ENCODE results near the gene CHADL.

Gene CHADL

DNA sequence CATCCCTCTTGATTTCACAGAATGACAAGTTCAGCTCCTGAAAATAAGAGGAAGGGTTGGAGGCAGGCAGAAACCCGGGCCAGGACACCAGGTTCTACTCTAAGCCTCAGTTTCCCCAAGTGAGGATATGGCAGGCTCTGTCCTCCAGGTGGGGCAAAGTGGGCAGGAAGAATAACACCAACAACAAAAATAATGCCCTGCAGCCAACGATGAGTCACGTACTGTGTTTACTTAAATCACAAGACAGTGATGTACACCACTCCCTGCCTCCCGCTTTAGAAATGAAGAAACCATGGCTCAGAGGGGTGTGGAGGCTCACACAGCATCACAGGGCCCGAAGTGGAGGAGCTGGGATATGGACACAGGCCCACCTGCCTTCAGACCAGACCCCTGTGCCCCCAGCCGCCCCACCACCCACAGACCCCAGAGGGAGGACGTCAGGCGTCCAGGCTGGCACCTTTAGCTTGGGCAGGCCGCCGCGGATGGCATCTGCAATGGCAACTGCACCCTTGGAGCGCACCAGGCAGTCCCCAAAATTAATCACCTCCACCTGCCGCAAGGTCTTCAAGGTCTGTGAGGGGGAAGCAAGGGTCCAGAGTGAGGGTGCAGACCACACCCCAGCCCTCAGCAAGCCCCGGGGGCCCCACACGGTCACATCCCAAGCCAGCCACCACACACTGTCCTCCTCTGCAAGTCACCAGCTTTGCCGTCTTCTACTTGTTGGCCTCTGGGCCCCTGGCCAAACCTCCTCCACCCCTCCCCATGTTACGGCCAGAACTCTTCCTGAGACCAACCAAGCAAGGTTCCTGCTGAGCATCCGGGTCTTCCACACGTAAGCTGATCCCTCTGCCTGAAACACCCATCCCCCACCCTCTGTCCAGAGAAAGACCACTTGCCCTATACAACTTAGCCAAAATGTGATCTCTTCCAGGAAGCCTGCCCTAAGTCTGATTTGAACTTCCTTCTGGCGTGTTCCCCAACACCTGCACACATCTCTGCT lies 15.8 kb upstream of the CHADL start:
- no peak for DNase-seq

GRCh38 chr22:41254230-41254629 lies 13.5 kb upstream of the CHADL start:
- no peak for DNase-seq

DNA sequence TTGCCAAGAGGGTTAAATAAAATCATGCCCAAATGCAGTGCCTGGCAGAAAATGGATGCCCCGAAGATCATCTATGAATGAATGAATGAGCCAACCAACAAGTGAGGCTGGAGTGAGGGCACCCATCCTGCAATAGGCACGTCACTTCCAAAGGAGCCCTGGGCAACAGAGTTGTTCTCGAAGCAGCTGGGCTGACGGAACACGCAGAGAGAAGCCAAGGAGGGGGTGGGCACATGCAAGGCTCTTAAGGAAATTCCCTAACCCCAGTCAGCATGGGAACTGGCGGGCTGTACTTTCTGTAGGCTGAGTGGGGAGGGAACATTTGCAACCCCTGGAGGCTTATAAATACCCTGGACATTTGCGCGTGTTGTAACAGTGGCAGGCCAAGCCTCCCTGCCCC lies 11.6 kb upstream of the CHADL start:
- DNase-seq = no peak

DNA sequence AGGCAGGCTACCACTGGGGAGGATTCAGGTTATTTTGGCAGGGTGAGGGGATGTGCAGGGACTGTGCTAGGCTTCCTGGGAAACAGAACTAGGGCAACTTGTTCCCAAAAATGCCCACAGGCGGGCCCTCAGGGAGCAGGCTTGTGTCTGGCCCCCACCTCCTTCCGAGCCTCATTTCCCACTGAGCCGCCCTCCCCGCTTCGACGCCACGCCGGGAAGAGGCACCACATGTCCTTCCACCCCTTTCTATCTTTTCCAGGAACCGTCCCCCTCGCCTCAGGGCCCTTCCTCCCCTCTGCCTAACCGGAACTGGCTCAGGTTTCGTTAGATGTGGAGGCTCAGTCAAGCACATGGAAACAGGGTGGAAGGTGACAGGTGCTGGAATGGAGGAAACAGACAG lies 9.4 kb upstream of the CHADL start:
- DNase-seq = no peak

- no peak for DNase-seq
These were observed 8.7 kb upstream of the CHADL start for GRCh38 chr22:41249442-41249841.

DNA sequence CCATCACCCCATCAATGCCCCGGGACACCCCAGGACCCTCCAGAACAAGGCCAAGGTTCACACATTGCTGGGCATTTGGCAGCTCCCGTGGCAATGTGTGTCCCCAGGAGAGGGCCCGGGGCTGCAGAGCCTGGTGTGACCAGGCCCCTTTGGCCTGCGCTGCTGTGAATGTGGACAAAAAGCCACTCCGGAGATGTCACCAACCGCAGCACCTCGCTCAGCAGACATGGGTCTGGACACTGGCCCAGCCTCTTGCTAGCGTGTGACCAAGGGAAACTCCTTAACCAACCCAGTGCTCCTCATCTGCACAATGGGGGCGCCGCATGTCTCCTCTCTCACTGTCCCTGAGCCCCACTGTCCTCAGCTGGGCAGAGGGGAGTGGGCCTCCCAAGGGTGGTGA lies 8.0 kb upstream of the CHADL start:
- no peak for DNase-seq

DNA sequence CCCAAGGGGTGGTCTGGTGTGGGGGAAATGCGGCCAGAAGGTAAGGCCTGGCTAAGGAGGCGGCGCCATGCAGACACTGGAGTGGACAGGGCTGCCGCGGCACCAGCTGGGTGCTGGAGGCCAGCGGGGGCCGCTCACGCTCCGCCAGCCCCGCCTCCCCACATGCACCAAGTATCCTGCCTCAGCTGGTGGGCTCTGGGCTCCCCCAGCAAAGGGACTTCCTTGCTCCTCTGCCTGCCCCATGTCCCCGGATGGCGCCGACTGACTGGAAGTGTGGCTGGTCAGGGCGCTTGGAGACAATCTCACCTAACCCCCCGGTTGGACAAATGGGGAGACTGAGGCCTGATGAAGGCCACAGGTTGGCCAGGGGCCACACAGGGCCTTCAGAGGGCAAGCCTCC lies 7.6 kb upstream of the CHADL start:
- DNase-seq = no peak

GRCh38 chr22:41247703-41248102 lies 7.0 kb upstream of the CHADL start:
- DNase-seq = no peak

DNA sequence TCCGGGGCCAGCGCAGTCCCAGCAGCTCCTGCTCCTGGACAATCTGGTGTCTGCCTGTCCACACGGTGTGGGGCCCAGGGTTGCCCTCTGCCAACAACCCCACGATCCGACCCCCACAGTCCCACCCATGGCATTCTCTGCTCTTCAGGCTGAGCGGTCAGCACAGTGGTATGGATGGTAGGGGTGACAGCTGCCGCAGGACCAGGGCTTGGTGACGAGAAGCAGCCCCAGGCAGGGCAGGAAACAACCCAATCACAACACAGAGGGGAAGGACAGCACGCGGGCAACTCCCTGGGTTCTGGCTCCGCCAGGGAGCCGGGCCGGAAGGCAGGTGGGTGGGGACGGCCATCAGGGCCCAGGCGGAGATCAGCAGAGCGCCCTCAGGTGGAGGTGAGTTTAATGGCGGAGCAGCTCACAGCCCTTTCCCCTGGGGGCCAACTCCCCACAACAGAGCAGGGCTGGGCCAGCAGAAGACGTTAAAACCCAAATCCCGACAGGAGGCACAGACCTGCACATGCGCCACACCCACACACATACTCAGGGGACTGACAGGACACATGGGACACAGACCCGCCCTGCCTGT lies 5.3 kb upstream of the CHADL start:
- no peak for DNase-seq

DNA sequence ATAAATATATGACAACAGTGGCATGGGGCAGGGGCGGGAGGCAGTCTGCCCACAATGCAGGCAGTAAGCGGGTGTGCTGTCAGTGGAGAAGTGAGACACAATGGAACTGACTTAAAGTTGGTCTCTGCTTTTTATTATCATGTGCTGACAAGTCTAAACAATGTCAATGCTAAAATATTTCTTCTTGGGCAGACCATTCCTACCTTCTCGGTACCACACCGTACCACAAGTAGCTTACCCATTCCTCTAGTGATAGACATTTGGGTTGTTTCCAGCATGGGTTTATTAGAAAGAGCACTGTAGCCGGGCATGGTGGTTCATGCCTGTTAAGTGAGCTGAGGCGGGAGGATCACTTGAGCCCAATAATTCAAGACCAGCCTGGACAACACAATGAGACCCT lies 2.6 kb upstream of the CHADL start:
- DNase-seq = no peak

DNA sequence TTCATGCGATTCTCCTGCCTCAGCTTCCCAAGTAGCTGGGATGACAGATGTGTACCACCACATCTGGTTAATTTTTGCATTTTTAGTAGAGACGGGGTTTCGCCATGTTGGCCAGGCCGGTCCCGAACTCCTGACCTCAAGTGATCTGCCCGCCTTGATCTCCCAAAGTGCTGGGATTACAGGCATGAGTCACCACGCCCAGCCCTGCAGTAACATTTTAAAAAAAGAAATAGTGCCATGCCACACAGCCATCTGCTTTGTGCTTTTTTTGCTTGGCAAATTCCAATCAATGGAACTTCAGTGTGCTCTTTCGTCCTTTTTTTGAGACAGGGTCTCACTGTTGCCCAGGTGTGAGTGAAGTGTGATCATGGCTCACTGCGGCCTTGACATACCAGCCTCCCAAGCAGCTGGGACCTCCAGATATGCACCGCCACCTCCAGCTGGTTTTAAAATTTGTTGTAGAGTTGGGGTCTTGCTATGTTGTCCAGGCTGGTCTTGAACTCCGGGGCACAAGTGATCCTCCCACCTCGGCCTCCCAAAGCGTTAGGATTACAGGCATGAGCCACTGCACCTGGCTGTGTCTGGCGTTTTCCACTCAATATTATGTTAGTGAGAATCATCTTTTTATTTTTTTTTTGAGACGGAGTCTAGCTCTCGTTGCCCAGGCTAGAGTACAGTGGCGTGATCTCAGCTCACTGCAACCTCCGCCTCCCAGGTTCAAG lies 1.8 kb upstream of the CHADL start:
- no peak for DNase-seq

DNA sequence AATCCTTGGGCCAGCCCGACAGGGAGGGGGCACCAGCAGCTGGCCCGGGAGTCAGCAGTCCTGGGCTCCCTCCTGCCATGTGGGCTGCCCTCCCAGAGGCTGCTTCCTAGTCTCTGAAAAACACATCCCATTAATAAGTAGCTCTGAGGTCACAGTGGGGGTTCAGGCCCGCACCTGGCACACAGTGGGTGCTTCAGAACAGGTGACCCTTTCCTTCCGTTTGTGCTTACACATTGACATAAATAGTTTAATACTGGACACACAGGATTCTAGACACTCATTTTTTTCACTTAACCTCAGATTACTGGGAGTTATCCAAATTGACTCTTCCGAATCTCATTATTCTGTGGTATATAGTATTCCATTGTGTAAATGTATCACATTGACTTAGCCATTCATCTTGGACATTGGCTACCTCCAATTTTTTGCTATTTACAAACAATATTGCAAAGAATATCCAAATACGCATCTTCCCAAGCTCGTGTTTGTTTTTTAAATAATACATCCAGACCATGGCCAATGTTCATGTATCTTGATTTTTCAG lies 474 bp upstream of the CHADL start:
- DNase-seq = no peak

DNA sequence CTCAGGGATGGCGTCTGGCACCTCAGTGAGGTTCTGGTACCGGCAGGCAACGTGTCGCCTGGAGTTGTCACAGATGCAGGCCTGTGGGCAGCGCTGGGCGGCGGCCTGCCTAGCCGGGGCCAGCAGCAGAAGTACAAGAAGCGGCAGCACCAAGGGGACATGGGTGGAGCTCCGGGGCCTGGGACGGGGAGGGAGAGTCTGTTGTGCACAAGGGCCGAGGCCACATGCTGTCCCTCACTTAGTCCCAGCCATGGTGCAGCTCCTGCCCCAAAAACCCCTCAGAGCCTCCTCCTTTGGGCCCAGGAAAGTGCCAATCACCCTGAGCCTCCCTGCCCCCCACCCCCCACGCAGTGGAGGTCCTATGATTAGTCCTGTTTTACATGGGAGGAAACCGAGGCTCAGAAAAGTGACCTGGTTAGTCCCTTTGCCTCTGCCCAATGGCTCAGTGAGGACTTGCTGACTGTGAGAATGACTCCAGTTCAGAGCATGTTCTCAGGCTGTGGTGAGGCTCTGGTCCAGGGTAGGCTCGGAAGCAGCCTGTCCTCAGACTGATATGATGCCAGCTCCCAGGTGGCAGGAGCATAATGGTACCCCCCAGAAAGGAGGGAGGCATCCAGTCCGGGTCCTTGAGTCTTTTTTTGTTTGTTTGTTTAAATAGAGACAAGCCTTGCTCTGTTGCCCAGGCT lies 1.1 kb downstream of the CHADL start:
- no peak for DNase-seq

GRCh38 chr22:41238570-41239442 lies 1.9 kb downstream of the CHADL start:
- DNase-seq = no peak

GRCh38 chr22:41237707-41238569 lies 2.8 kb downstream of the CHADL start:
- DNase-seq = peak; percentile 11 to 25

GRCh38 chr22:41237036-41237706 lies 3.6 kb downstream of the CHADL start:
- DNase-seq = no peak

DNA sequence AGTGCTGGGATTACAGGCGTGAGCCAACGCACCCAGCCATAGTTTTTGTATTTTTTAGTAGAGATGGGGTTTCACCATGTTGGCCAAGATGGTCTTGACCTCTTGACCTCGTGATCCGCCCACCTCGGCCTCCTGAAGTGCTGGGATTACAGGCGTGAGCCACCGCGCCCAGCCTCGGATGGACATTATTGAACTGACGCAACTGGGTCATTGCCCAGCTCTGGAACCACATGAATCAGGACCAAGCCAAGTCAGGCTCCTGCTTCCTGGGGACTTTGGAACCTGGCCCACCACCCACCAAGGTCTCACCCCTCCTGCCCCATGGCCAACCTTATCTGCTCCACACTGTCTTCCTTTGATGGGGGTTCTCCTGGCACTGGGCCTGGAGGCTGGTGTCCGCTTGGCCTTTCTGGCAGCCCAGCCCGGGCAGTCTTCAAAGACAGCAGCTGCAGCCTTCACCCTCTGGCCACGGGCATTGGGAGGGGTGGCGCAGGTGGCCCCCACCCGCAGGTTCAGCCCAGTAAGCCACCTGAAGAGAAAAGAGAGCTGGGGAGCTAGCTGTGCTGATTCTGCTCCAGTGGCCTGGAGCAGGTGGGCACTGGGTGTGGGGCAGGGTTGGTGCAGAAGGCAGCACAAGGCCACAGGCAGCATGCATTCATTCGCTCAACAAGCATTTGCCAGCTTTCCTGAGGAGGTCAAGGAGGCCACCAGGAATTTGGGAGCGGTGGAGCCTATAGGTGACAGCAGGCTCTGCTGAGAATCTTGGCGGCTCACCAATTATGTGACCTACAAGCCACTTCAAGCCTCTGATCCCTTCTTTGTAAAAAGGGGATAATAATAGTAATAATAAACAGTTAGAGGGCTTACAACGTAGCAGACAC lies 5.7 kb downstream of the CHADL start:
- no peak for DNase-seq

- DNase-seq = no peak
These were observed 9.4 kb downstream of the CHADL start for GRCh38 chr22:41231369-41231768.

- no peak for DNase-seq
These were observed 10.3 kb downstream of the CHADL start for GRCh38 chr22:41230401-41230785.
